GM19238 (cell line): ENCODE measurements around the gene CENPB.
A peak's percentile ranks its signal among the peaks of the same experiment; 100 is the strongest.
"Not testable (repeated sequence)": the region's sequence is repeated elsewhere in the genome, so short reads cannot be mapped to it uniquely, and the experiment has no call there.

ENCODE experiments used
- DNase-seq: peaks from one replicate; pipeline ENCODE4 v3.0.0; 2011; ENCODE audit warnings: low spot score; ENCODE audit not compliant: insufficient read length

Gene CENPB

DNA sequence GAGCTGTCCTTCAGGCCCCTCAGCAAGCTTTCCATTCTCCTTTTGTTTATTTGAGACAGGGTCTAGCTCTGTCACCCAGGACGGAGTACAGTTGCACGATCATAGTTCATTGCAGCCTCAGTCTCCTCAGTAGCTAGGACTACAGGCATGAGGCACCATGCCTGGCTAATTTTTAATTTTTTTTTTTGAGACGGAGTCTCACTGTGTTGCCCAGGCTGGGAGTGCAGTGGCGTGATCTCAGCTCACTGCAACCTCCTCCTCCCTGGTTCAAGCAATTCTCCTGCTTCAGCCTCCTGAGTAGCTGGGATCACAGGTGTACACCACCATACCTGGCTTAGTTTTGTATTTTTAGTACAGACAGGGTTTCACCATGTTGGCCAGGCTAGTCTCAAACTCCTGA, 2.7 kb upstream of the CENPB start:
- DNase-seq, result not testable (repeated sequence)

DNA sequence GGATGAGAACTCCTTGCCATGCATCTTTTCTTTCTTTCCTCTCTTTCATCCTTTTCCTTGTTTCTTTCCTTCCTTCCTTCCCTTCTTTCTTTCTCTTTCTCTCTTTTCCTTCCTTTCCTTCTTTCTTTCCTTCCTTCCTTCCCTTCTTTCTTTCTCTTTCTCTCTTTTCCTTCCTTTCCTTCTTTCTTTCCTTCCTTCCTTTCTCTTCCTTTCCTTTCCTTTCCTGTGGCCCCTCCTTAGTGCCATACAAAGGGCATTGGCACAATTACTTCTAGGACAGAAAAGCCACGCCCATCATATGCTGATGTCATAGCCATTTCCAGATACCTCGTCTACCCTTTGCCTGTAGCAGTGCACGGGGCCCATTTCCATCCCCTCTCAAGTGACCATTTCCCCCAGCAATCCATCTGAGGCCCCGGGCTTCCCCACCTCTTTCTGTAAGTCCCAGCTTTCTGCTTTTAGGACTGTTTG, 2.2 kb upstream of the CENPB start:
- no peak for DNase-seq

DNA sequence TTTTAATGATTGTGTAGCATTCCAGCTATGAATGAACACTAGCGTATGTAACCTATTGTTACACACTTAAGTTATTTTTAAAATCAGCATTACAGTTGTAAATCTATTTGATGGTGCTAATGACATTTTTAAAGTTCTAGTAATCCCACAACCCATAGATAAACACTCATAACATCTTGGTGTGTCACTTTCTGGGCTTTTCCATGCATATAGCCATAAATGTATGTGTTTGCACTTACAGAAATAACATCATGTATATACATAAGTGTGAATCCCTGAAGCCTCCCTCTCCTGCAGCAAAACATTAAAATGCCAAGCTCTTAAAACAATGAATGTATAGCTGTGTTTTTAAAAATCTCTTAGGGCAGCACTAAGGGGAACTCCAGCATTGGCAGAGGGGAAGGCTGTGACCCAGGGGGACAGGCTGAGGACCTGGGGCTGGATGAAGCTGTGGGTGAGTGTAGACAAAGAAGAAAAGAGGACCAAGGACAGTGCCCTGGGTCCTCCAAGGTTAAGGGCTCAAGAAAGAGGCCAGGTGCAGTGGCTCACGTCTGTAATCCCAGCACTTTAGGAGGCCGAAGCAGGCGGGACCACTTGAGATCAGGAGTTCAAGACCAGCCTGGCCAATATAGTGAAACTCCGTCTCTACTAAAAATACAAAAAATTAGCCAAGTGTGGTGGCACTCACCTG, 929 bp upstream of the CENPB start:
- no peak for DNase-seq

DNA sequence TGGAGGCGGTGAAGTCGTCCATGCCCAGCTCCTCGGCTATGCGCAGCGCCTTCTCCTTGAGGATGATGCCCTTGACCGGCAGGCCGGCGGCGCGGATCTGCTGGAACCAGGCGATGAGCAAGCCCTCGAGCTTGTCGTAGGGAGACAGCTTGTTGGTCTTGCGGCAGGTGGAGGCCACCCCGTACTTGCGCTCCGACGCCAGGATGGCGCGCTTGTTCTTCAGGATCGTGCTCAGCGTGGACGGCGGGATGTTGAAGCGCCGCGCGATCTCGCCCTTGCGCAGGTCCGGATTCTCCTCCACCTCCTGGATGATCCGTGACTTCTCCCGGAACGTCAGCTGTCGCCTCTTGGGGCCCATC, 435 bp downstream of the CENPB start:
- peak; percentile 61 for DNase-seq

DNA sequence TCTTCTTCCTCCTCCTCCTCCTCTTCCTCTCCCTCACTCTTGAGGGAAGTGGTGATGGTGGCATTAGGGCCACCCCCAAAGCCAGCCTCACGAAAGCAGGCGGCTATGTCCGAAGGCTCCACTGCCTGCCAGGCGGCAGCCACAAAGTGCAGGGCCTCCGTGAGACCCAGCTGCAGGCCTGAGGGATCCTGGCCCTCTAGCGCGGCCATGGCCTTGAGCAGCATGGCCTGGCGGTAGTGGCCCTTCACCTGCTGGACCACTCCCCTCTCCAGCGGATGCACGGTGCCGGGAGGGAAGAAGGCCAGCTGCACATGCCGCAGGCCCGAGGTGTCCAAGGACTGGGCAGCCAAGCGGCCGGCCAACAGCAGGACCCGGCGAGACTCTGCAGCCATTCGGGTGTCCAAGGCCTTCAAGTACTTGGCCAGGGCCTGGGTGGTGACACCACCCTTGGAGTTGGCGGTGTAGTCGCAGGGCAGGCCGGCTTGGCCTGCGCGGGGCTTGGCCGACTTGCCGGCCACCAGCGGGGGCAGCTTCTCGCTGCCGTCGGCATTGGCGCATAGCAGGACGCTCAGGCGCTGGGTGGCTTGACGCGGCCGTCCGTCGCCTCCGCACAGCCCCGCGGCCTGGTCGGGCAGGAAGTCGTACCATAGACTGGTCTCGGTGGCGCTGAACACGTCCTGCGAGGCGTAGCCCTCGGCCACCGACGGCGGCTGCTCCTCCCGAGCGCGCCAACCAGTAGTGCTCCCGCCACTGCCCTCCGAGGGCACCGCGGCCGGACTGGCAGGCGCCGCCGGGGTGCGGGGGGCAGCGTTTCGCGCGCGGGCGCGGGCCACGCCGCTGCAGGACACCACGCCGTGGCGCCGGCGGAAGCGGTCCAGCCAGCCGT, 1.1 kb downstream of the CENPB start:
- no peak for DNase-seq

DNA sequence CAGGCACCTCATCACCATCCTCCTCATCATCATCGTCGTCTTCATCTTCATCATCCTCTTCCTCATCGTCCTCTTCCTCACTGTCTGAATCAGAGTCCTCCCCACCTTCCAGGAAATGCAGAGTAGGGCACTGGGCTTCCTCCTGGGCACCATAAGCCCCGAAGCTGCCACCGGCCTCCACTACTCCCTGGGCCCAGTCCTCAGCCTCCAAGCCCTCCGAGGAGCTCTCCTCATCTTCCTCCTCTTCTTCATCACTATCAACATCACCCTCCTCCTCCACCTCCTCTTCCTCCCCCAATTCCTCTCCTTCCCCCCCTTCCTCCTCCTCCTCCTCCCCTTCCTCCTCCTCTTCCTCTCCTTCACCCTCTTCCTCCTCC, 1.7 kb downstream of the CENPB start:
- no peak for DNase-seq

DNA sequence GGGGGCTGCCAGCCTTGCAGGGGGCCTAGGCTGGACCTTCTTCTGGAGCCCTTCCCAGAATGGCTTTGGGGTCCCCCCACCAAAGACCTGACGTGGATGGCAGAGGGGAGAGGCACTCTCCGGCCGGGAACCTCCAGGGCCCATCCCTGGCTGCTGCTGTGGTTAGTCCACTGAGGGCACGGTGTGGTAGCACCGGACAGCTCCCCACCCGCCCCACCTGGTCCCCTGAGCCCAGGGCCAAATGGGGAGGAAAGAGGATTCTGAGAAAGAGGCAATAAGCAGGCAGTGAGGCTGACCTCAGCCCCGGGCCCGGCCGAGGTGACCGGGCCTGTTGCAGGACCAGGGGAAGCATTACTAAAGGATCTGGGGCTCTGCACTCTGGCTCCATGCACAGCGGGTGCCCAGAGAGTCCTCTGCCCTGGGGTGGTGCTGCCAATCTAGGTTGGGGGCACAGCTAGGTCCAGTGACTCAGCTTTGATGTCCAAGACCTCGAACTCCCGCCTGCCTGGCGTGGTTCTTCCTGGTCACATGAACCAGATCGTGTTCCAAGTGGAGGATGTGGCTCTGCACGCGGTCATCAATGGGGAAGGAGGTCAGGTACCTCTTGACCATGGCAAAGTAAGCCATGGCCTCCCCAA, 2.2 kb downstream of the CENPB start:
- no peak for DNase-seq

DNA sequence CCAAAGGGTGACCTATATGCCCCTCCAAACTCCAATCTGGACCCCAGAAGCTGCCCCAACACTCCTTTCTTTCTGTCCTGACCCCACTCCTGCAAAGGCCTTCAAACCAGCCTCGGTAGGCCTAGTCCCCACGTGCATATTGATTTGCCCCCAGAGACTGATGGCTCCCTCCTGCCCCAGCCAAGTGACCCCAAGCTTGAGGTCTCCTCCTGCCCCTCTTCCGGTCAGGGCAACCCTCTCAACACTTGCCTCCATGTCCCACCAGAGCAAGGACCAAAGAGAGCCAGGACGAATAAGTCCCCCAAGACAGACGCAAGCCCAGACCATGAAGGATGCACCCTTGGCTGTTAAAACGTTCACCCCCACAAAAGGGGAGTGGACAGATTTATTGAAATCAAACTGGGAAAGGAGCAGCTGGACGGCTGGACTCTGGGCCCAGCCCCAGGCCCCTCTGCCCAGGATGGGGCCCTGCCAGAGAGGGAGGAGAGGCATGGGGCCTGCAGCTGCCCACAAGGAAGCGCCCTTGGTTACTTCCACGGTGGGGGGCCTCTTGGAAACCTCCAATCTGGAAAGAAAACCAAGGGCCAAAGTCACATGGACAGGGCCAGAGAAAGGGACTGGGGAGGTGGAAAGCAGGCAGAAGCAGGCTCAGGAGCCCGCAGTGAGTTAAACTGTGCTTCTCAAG, 2.9 kb downstream of the CENPB start:
- DNase-seq, result no peak

DNA sequence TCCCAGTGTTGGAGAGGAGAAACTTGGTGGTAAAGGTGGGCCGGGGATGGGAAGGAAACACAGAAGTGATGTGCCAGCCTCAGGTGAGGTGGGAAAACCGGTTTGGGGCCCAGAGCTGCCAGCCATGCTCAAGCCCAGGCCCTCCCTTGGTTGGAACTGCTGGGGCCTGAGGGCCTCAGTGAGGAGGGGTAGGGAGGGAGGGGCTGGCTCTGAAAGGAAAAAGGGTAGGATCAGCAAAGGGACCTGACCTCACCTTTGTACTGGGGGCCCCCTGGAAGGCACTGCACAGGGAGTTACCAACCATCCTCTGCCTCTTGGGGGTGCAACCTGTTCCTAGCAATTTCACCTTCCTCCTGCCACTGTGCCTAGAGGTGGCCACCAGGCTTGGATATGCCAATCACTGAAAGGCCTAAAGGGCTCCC, 3.5 kb downstream of the CENPB start:
- no peak for DNase-seq

DNA sequence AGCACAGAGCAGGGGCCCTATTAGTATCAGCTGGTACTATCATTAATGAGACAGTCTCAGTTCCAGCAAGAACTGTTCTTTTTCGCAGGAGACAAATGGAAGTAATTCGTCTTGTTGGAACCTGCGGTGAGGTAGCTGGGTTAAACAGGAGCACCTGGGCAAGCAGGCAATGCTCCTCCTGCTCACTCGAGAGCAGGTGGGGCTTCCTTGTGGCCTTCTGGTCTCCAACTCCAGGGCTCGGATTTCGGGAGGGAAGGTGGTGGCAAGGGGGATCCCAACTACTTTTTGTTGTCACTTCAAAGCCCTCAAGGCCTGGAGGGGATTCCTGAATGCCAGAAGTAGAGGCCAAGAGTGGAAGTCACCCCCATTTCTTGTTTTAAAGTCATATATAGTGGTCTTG, 3.9 kb downstream of the CENPB start:
- no peak for DNase-seq

DNA sequence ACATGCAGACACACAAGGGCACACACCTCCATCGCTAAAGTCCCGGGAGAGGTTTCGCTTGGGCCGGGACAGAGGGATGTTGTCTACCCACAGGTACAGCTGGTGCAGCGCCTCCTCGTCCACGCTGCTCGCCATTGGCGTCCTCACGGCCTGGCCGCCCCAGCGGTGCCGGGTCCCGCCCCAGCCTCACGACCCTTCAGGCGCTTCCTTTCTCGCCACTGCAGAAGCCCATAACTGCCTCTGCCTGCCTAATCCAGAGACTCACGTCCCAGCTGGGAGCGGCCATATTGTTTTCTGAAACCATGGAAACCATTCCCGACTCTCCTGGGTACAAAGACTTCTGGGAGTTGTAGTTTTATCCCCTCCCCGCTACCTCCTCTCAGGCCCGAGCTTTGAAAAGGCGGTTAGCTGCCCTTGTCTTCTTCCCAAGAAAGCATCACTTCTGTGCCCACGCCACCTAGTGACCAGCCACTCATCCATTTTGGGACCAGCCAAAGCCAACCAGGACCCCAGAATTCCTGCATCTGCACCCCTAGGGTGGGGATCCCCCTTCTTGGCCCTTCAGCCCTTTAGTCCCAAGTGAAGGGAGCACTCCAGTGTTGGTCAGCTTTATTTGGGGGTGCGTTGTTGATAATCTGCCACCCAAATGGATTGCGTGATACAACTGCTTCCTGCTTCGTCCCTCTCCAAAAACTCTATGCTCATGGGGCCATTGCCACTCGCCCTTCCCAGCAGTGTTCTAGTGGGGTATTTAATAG, 5.2 kb downstream of the CENPB start, which contains the start of gene SPEF1:
Gene SPEF1, minus strand, starts transcription at position 296 of the 758 bp plus-strand sequence. Its CDS starts 161 bp downstream, at position 135.
- DNase-seq, result peak; percentile 88

DNA sequence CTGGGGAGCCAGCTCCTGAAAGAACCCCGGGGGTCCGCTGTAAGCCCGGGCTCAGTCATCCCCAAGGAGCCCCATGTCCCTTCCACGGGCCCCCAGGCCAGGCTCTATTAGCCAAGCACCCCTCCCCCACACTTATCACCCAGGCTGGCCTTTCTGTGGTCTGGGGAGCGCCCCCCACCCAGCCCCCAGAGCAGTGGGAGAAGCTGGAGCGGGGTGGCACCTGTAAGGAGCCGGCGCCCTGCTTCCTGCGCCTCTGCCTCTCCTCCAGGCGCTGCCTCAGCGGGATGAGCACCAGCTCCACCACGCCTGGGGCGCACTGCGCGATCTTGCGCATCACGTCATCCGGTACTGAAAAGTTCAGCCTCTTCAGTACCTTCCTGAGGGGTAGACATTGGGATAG, 7.6 kb downstream of the CENPB start:
- DNase-seq, result no peak

DNA sequence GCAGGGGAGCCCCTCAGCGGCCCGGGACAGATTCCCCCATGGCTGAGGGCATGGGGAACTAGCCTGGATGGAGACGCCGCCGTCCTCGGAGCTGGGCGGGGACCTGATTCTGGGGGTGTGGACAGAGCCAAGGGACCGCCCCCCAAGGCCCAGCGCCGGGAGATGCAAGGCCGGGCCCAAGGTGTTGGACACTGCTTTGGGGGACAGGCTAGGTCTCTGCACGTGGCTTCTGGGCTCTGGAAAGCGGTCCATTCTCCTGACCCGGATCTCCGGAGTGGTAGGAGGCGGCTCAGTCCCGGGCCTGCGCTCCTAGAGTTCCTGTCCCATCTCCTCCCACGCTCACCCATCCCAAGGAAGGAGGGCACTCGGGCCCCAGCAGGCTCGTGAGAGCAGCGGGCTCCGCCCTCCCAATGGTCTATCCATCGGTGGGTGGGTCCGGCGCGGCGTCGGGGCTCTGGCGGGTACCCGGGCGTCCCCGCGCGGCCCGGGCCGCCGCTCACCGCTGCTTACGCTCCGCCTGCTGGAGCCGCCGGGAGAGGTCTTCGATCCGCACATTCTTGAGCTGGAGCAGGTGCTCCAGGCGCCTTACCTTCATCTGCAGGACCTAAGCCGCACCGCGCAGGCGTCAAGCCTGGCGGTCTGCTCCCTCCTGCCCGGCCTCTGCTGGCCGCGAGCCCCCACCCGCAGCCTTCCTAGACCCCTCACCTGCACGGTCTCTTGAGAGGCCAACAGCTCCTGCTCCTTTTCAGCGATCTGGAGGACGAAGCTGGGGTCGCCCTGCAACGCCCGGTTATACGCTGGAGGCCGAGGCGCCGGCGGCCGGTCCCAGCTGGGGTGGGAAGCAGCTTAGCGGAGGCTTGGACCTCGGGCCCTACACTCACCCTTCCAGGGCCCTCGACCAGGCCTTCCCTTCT, 8.6 kb downstream of the CENPB start:
- peak; percentile 52 for DNase-seq

DNA sequence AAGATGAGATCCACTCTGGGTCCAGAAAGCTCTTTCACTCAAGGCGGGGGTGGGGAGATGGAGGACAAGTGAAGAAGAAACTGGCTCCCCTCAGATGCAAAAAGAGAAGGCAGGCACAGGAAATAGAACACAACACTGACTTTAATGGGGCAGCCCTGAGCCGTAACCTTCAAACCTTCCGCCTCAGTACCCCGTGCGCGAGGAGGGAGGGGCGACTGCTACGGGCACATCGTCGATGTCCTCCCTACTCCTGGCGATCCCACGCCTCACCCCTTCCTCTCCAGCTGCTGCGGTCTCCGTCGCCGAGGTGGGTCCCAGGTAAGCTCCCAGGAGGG, 9.2 kb downstream of the CENPB start:
- DNase-seq, result no peak

DNA sequence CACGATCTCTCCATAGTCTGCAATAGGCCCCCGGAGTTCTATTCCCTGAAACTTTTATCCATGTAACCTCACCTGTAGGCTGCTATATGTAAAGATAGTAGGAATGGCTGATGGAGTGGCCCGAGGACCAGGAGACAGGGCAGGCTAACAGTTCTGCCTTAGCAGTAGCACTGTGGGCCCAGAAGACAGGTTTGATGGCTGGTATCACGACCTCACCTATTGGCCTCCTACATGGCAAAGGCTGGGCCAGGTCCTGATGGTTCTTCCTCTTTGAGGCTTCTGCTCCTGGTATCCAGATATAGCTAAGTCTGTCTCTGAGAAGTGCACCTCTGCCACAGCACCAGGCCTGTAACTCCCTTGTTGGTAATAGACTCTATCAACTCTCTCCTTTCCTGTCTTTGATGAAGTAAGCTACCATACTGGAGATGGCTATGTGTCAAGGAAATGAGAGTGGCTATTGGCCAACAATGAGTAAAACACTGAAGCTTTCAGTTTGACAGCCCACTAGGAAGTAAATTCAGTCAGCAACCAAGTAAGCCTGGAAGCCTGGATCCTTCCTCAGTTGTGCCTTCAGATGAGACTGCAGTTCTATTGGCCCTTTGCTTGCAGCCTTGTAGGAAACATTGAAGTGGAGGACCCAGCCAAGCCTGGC, 11.0 kb downstream of the CENPB start:
- DNase-seq, result no peak

DNA sequence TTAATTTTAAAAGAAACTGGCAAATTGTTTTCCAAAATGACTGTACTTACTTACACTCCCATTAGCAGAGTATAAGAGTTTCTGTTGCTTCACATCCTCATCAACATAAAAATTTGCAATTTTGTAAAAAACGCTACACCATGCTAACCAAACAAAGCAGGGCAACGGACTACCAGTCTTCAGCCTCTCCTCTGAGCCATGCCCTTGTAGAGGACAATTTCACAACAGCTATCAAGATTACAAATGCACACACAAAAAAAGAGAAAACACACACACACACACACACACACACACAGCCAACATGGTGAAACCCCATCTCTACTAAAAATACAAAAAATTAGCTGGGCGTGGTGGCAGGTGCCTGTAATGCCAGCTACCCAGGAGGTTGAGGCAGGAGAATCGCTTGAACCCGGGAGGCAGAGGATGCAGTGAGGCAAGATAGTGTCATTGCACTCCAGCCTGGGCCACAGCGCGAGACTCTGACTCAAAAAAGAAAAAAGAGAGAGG, 14.9 kb downstream of the CENPB start:
- DNase-seq, result no peak

DNA sequence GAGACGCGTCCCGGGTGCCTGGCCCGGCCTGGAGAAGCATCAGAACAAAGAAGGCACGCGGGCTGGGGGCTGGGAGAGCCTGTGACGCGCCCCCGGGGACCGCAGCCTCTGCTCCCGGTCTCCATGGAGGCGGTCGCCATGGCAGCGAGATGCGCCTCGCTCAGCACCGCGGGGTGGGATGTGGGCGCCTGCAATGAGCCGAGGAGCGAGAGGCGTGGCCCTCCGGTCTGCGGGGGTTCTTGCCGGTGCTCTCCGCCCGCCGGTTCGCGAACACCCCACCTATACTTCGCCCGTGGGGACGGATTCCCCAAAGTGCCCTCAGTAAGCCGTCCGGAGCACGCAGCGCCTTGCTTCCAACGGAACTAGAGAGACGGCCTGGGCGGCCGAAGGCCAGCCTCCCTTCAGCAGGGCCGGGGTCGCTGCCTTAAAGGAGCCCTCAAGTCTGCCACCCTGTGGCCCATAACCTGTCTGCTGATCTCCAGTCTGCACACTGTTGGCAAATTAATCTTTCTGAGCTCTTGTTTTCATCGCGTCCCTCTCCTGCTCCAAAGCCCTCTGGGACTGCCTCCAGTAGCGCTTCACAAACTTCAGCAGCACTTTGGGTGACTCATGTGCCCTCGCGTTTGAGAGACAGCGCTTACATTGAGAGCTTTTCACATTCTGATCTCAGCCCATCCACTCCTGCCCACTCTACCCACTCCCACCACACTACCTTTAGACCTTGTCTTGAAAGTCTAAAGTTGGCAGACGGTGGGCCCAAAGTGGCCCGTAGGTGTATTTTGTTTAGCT, 18.0 kb downstream of the CENPB start:
- peak; percentile 72 for DNase-seq
